Activated naive CD8-positive, alpha-beta T cell treated with anti-CD3 and anti-CD28 coated beads for 36 hours (primary cell): ENCODE results near the gene CYP26A1. TPM values are rescaled to one million over a fixed set of nuclear protein-coding genes. Genes with fewer than 3 reads are reported as not detected.
A peak's percentile ranks its signal among the peaks of the same experiment; 100 is the strongest.

Experiments used
- DNase-seq: peaks from one replicate; pipeline ENCODE4 v3.0.0; 2021
- H3K27ac Mint-ChIP-seq: one replicate; pipeline ENCODE4 v1.8.0; 2022; ENCODE audit warnings: mild to moderate bottlenecking, moderate library complexity, mixed read lengths
- H3K27me3 Mint-ChIP-seq: one replicate; pipeline ENCODE4 v1.8.0; 2022; ENCODE audit warnings: mild to moderate bottlenecking, mixed read lengths
- H3K36me3 Mint-ChIP-seq: one replicate; pipeline ENCODE4 v1.8.0; 2021; ENCODE audit warnings: mild to moderate bottlenecking, mixed read lengths
- H3K4me1 Mint-ChIP-seq: one replicate; pipeline ENCODE4 v1.8.0; 2021; ENCODE audit warnings: mixed read lengths
- H3K4me3 Mint-ChIP-seq: one replicate; pipeline ENCODE4 v1.8.0; 2022; ENCODE audit warnings: mild to moderate bottlenecking, moderate library complexity, mixed read lengths
- H3K9me3 Mint-ChIP-seq: one replicate; pipeline ENCODE4 v1.8.0; 2022; ENCODE audit warnings: mixed read lengths
- total RNA-seq, 2 experiments: library from RNA; stranded (reverse); gene quantifications; one replicate each; pipeline ENCODE4 v1.2.3, GENCODE V29; 2021

The CYP26A1 gene
- total RNA-seq, 2 experiments from 2014 or later: not detected

DNA sequence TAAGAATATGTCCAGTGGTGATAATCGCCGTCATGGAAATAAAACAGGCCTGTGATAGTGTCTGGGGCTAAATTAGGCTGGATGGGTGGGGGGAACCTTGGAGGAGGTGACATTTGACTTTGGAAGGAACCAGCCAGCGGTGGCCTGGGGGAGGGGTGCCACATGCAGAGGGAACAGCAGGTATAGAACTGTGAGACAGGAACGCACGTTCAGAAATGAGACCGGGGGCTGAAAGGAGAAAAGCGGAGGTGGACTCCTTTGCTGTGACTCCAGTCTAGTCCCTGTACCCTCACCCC, 2.6 kb upstream of the CYP26A1 start:
- H3K4me3 Mint-ChIP-seq: no peak overlapping the region
- no peaks in the 10 kb centered on the region for H3K9me3 Mint-ChIP-seq
- H3K27me3 Mint-ChIP-seq: peaks cover 97% of the 10 kb centered on the region
- DNase-seq: no peak
- no peak overlapping the region for H3K27ac Mint-ChIP-seq
- peaks cover 34% of the 10 kb centered on the region for H3K4me1 Mint-ChIP-seq
- no peaks in the 10 kb centered on the region for H3K36me3 Mint-ChIP-seq

DNA sequence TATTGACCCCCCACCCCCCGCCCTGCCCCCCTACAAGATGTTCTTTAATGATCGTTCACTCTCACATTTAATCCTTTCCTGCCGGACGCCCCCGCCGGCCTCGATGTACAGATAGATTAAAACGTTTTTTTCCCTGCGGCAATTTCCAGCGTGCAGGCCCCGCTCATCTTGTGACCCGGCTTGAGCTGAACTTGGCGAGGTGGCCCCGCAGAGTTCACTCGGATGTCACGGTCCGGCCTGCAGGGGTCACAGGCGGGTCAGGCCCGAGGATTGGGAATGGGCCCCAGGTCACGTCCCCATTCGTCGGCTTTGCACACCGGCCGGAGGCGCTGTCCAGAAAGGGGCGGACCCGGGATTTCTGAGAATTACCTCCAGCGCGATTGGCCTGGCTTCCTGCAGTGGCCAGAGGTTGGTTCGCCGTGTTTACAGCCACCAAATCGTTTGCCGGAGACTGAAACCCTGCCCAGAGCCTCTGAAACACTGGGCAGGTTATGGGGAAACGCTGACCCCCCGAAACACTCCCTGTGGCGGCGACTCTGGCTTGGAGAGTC, 1.9 kb upstream of the CYP26A1 start:
- Mint-ChIP-seq H3K9me3 (no peaks in the 10 kb centered on the region), H3K36me3 (no peaks in the 10 kb centered on the region), H3K4me3 (no peak overlapping the region), H3K27me3 (peaks cover 97% of the 10 kb centered on the region), H3K4me1 (peaks cover 34% of the 10 kb centered on the region), H3K27ac (no peak overlapping the region)
- no peak for DNase-seq

DNA sequence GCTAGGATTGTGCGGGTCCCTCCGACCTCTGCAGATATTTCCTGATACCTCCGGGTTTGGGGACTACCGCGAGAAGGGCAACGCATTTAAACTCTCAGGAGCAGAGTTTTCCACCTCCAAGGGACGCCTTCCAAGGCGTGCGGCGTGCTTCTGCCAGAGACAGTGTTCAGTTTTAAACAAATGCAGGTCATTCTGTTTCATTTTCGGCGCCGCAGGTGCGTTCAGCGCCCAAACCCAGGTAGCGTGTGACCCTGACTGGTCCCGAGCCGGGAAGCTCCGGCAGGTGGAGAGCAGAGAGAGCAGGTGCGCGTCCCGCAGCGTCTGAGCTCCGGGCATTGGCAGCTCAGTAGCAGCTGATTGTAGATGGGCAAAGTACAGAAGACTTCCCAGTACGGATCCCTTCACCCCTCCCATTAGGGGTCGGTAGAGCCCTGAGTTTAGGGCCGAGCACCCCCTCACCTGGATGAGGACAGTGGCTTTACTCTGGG, 1.4 kb upstream of the CYP26A1 start:
- Mint-ChIP-seq H3K9me3 (no peaks in the 10 kb centered on the region), H3K27ac (no peak overlapping the region), H3K4me1 (peaks cover 34% of the 10 kb centered on the region), H3K27me3 (peaks cover 96% of the 10 kb centered on the region), H3K36me3 (no peaks in the 10 kb centered on the region), H3K4me3 (no peak overlapping the region)
- DNase-seq: no peak

DNA sequence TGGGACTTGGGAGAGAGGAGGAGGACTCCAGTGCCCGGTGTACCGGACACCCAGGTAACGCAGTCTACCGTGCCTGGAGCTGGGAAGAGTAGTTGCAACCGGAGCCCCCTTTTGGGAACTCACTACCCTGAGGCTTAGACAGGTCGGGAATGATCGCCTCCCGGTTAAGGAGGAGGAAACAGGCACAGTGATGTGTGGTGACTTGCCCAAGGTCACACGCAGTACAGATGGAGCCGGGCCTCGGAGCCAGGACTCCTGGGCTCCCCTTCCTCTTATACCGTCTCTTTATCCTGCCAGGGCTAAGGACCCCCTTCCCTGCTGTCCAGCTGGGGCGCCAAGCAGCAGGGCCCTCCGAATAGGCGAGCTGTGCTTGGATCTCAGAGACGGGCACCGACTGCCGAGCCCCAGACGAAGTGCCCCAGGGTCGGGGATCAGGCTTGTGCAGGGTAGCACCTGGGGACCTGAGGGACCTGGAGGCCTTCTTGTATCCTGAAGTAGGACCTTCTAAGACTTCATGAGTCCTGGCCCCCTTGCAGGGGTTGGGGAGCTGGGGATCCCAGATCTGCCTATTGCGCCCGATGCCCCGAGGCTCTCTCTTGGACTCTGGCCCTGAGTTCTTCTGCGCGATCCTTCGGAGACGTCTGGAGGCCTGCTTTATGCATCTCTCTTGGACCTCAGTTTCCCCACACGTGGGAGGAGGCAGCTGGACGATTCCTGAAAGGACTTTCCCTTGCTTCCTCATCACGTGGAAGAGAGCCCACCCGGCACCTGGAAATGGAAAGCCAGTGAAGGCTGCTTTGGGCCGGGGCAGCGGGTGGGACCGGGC, 767 bp upstream of the CYP26A1 start:
- no peak overlapping the region for H3K4me3 Mint-ChIP-seq
- no peak for DNase-seq
- H3K27ac Mint-ChIP-seq: no peak overlapping the region
- H3K9me3 Mint-ChIP-seq: no peaks in the 10 kb centered on the region
- no peaks in the 10 kb centered on the region for H3K36me3 Mint-ChIP-seq
- H3K27me3 Mint-ChIP-seq: peaks cover 95% of the 10 kb centered on the region
- H3K4me1 Mint-ChIP-seq: peaks cover 34% of the 10 kb centered on the region

DNA sequence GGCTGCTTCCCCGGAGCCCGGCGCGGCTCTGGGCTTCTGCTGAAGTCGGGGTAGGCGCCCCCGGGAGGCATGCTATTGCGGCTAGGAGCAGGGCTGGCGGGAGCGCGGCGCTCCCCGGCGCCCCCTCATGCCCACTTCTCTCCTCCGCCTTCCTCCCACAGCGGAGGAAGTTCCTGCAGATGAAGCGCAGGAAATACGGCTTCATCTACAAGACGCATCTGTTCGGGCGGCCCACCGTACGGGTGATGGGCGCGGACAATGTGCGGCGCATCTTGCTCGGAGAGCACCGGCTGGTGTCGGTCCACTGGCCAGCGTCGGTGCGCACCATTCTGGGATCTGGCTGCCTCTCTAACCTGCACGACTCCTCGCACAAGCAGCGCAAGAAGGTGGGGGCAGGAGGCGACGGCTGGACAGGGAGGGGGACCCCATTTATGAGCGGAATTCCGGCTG, 479 bp downstream of the CYP26A1 start:
- DNase-seq: no peak
- Mint-ChIP-seq H3K27me3 (peaks cover 93% of the 10 kb centered on the region), H3K9me3 (no peaks in the 10 kb centered on the region), H3K36me3 (no peaks in the 10 kb centered on the region), H3K27ac (no peak overlapping the region), H3K4me3 (peak overlapping the region; percentile 75), H3K4me1 (peaks cover 30% of the 10 kb centered on the region)

DNA sequence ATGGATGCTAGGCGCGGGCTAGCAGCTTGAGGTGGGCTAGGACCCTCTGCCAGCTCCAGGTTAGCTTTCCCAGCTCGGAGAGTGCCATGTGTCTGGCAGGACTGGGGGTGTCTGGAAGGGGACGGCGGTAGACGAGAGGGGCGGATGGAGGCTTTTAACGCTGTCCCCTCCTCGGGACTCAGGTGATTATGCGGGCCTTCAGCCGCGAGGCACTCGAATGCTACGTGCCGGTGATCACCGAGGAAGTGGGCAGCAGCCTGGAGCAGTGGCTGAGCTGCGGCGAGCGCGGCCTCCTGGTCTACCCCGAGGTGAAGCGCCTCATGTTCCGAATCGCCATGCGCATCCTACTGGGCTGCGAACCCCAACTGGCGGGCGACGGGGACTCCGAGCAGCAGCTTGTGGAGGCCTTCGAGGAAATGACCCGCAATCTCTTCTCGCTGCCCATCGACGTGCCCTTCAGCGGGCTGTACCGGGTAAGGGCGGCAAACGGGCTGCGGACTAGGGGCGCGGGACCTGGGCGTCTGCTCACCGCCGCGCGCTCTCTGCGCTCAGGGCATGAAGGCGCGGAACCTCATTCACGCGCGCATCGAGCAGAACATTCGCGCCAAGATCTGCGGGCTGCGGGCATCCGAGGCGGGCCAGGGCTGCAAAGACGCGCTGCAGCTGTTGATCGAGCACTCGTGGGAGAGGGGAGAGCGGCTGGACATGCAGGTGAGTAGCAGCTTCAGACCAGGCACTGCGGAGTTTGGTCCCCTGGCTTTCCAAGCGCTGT, 1.1 kb downstream of the CYP26A1 start:
- Mint-ChIP-seq H3K4me1 (peaks cover 30% of the 10 kb centered on the region), H3K4me3 (peak overlapping the region; percentile 75), H3K27ac (no peak overlapping the region), H3K27me3 (peaks cover 95% of the 10 kb centered on the region), H3K9me3 (no peaks in the 10 kb centered on the region), H3K36me3 (no peaks in the 10 kb centered on the region)
- no peak for DNase-seq

DNA sequence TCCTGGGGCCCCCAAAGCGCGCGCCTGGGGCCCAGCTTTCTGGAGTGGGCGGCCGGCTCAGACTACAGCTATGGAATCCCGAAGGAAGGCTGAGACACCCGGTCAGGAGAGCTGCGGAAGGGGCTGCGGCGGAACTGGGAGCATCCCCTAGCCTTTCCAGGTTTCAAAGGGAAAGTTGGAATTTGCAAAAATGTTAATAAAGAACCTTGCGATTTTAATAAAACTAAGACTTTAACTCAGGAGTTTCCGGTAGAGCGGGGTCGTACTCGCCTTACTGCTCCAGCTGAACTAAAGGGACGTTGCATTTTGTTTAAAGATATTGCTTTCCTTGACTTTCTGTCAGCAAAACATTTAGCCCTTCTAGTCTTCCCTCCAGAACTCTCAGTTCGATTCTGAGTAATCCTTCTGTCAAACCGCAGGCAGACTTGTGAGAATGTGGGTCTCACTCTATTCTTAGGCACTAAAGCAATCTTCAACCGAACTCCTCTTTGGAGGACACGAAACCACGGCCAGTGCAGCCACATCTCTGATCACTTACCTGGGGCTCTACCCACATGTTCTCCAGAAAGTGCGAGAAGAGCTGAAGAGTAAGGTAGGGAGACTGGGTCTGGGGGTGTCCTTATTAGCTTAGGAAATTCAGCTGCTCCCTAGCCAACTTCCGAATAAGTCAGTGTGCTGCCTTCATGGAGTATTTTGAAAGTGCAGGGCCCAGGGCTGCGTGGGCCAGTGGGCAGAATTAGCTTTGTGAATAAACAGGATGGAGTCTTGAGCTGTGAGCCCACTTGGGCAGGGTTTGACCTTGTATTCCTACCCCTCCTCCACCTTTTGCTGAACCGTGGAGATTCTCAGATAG, 1.9 kb downstream of the CYP26A1 start:
- DNase-seq: no peak
- peaks cover 93% of the 10 kb centered on the region for H3K27me3 Mint-ChIP-seq
- no peaks in the 10 kb centered on the region for H3K36me3 Mint-ChIP-seq
- peaks cover 33% of the 10 kb centered on the region for H3K4me1 Mint-ChIP-seq
- H3K27ac Mint-ChIP-seq: no peak overlapping the region
- H3K4me3 Mint-ChIP-seq: no peak overlapping the region
- H3K9me3 Mint-ChIP-seq: no peaks in the 10 kb centered on the region

DNA sequence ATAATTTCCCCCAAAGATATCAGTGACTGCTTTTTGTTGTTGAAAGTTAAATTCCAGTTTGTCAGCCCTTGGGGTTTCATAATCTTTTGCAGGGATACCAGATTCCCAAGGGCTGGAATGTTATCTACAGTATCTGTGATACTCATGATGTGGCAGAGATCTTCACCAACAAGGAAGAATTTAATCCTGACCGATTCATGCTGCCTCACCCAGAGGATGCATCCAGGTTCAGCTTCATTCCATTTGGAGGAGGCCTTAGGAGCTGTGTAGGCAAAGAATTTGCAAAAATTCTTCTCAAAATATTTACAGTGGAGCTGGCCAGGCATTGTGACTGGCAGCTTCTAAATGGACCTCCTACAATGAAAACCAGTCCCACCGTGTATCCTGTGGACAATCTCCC, 3.2 kb downstream of the CYP26A1 start:
- peaks cover 31% of the 10 kb centered on the region for H3K4me1 Mint-ChIP-seq
- no peak overlapping the region for H3K4me3 Mint-ChIP-seq
- H3K27me3 Mint-ChIP-seq: peaks cover 93% of the 10 kb centered on the region
- no peaks in the 10 kb centered on the region for H3K36me3 Mint-ChIP-seq
- no peak overlapping the region for H3K27ac Mint-ChIP-seq
- DNase-seq: no peak
- H3K9me3 Mint-ChIP-seq: no peaks in the 10 kb centered on the region

DNA sequence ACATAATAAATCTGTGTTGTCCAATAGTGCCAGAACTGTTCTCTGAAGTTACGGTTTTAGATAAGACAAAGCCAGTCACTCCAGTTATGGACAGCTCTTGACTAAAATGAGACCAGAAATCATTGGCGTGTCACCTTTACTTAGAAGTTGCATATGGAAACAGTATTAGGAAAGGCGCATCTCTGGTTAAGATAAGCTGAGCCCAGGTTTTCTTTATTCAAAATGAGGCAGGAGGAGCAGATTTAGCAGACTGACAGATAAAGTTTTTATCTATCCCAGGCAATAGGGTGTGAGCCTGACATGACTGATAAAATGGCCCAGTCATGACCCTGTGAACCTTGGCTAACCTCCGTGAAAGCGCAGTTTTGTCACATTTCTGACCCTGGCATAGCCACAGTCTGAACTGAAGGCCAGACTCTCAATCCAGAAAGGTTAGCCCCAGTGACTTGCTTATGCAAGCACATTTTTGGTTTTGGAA, 4.2 kb downstream of the CYP26A1 start:
- H3K36me3 Mint-ChIP-seq: no peaks in the 10 kb centered on the region
- DNase-seq: no peak
- no peak overlapping the region for H3K4me3 Mint-ChIP-seq
- H3K27ac Mint-ChIP-seq: no peak overlapping the region
- peaks cover 84% of the 10 kb centered on the region for H3K27me3 Mint-ChIP-seq
- H3K9me3 Mint-ChIP-seq: no peaks in the 10 kb centered on the region
- H3K4me1 Mint-ChIP-seq: peaks cover 23% of the 10 kb centered on the region

DNA sequence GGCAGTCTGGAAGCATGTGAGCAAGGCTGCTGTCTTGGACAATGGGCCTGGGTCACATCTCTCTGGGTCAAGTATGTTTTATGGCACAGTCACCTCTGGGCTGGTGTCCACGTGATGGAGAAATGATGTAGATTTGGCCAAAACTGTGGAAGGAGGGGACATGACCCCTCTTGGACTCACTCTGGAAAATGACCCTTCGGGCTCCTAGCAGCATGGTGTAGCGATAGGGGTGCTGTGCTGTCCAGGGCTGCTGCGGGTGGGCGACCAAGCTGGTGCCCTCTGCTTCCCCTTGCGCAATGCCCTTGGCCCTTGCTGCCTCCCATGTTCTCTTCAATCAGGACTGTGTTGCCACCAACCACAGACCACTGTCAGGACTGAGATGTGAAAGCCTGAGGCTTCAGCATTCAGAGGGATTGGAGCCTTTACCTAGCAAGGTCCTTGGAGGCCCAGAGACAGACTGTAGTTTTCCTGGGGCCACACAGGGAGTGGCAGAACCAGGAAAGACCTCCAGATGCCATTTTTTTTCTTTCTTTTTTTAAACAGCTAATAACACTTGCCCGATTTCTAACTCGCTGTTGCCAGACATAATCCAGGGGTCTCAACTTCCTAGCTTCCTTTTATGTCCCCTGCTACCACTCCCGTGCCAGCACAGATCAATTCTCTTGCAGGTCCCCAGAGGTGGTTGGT, 6.1 kb downstream of the CYP26A1 start:
- Mint-ChIP-seq H3K4me1 (peaks cover 14% of the 10 kb centered on the region), H3K27me3 (peaks cover 66% of the 10 kb centered on the region), H3K9me3 (no peaks in the 10 kb centered on the region), H3K4me3 (no peak overlapping the region), H3K36me3 (no peaks in the 10 kb centered on the region), H3K27ac (no peak overlapping the region)
- DNase-seq: no peak

DNA sequence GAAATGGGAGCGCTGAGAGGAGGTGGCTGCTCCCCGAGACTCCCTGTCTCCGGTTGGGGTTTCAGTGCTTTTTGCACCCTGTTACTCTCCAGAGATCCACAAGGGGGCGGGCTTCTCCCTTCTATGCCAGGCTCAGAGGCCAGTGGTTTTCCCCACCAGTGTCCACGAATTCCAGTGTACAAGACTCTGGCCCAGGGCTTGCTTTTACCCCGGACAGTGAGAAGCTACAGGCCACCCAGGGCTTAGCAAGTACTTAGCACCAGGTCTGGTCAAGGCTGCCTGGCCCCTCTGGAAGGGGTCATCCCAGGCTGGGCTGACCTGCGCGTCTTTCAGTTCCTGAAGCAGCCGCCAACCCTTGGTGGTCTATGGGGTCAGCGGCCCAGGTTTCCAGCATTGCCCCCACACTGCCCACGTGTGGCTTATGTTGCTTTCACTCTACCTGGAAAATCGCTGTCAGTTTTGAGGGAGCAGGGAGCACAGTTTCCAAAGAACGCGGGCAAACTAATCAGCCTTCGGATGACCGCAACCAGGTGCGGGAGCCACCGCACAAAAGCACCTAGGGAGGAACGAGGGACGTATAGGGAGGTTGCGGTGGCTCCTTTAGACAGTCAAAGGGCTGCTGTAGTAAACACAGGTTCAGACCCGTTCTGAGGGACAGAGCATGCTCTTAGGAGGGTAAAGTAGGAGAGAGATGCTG, 6.8 kb downstream of the CYP26A1 start:
- peaks cover 8% of the 10 kb centered on the region for H3K4me1 Mint-ChIP-seq
- H3K36me3 Mint-ChIP-seq: no peaks in the 10 kb centered on the region
- no peak for DNase-seq
- H3K27ac Mint-ChIP-seq: no peak overlapping the region
- H3K4me3 Mint-ChIP-seq: no peak overlapping the region
- H3K27me3 Mint-ChIP-seq: peaks cover 59% of the 10 kb centered on the region
- no peaks in the 10 kb centered on the region for H3K9me3 Mint-ChIP-seq

DNA sequence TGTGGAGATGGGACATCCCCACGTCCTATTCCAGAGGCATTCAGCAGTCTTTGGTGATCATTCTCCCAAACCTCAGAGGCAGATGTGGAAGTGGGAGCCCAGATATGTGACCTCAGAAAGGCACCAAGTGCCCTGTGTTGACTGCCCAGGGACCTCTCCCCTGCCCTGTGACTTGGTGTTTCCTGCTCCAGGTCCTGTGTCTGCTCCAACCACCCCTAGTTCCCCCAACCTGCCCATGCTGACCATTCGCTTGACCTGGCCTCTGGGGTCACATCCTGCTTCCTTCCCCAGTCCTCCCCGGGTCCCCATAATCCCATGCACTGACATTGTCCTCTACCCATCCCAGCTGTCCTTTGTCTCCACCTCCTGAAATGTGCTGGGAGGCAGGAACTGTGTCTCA, 7.6 kb downstream of the CYP26A1 start:
- Mint-ChIP-seq H3K4me3 (no peak overlapping the region), H3K27me3 (peaks cover 51% of the 10 kb centered on the region), H3K9me3 (no peaks in the 10 kb centered on the region)

DNA sequence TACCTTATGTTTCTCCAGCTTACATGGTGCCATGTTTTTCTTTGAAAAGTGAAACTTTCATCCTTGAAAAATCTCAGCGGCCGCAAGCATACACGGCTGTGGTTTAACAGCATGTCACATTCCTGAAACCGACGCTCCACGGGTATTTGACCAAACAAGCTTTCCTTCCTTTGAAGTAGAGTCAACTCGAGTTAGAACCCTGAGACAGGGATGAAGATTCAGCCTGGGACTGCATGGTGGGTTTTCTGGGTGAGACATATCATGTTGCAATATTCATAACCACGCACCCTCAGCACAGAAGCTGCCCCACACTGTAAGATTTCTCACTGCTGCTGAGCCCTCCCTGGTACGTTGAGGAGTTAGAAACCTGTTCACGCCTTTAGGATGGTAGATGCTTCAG, 8.1 kb downstream of the CYP26A1 start:
- Mint-ChIP-seq H3K4me1 (peaks cover 3% of the 10 kb centered on the region), H3K27ac (no peak overlapping the region), H3K36me3 (no peaks in the 10 kb centered on the region), H3K4me3 (no peak overlapping the region), H3K9me3 (no peaks in the 10 kb centered on the region), H3K27me3 (peaks cover 45% of the 10 kb centered on the region)
- no peak for DNase-seq

More for the DNA sequence above, 7.6 kb downstream of the CYP26A1 start:
- Mint-ChIP-seq H3K36me3 (no peaks in the 10 kb centered on the region), H3K4me1 (peaks cover 3% of the 10 kb centered on the region), H3K27ac (no peak overlapping the region)
- DNase-seq: no peak
